ELR (cell line): ENCODE results near the gene CLSTN2.
A peak's percentile ranks its signal among the peaks of the same experiment; 100 is the strongest.

Experiments
- DNase-seq: peaks from one replicate; pipeline ENCODE4 v3.0.0-alpha.2; 2015; ENCODE audit warnings: low read depth

The CLSTN2 gene

GRCh38 chr3:139935016-139935865, at the start of gene CLSTN2:
Gene CLSTN2 (plus strand): TSS chr3:139935185.
- peak; percentile 1 for DNase-seq

DNA sequence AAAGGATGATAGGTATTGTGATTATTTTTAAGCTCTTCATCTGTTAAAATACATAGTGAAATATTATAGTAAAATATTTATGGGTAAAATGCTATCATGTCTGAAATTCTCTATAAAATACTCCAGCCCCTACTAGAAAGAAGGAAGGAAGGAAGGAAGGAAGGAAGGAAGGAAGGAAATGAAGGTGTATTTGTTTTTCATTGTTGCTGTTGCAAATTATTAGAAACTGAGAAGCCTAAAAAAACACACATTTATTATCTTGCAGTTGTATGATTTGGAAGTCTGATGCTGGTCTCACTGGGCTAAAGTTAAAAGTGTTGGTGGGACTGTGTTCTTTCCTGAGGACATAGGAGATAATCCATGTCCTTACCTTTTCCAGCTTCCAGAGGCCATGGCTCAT, 47.6 kb upstream of the CLSTN2 start:
- DNase-seq: no peak

- no peak for DNase-seq
Observed at GRCh38 chr3:139888561-139889140, 46.3 kb upstream of the CLSTN2 start.

- no peak for DNase-seq
Observed at GRCh38 chr3:139893267-139893962, 41.6 kb upstream of the CLSTN2 start.

GRCh38 chr3:139893963-139894642, 40.9 kb upstream of the CLSTN2 start:
- DNase-seq: no peak

GRCh38 chr3:139894643-139894989, 40.4 kb upstream of the CLSTN2 start:
- DNase-seq: no peak

DNA sequence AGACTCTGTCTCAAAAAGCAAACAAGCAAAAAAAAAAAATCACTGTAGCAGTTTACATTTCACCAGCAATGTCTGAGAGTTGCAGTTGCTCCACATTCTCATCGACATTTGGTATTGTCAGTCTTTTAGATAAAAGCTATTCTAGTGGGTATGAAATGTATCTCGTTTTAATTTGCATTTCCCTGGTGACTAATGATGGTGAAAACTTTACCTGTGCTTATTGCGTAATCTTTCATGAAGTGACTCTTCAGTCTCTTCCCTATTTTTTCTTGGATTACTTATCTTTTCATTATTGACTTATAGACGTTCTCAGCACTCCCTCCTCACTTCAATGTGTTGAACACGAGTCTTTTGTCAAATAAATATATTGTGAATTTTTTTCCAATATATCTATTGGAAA, 37.2 kb upstream of the CLSTN2 start:
- DNase-seq: no peak

DNA sequence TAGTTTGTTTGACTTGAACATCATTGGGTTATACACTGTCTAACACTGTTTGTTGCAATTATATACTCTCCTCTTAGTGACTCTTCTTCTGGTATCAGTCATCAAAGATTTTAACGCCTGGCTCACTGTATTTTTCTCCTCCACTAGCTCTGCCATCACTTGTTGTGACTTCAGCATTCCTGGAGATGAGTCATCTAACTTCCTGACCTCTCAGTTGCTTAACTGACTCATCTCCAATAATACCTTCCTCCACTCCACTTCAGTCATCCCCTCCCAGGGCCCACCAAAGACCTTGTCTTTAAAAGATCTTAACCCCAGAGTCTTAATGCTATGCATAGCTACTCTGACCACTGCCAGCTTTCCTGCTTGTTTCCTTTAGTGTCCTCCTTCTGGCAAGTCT, 28.6 kb upstream of the CLSTN2 start:
- peak; percentile 55 for DNase-seq

- no peak for DNase-seq
Observed at GRCh38 chr3:139909811-139910210, 25.2 kb upstream of the CLSTN2 start.

GRCh38 chr3:139916271-139916670, 18.7 kb upstream of the CLSTN2 start:
- no peak for DNase-seq

DNA sequence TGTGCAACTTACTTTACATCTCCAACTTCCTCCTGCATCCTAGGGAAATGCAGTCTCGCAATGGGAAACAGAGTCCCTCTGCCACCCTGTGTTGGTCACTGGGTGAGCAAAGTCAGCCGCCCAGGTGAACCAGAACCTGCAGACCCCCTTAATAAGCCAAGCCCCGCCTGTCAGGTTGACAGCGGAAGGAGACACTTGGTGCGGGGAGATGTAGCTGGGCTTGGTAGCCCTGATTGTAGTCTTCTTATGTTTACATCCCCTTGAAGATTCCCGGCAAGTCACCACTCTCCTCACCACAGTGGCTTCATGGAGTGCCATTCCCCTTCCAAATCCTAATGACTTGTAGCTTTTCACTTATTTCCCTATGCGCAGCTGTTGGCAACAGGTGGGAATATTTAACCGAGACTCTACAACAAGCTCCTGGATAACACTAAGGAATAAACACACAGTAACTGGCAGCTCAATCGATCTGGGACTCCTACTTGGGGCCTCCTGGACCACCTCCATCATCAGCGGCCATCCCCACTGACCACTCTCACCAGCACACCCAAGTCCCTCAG, 17.7 kb upstream of the CLSTN2 start:
- no peak for DNase-seq

- DNase-seq: no peak
Observed at GRCh38 chr3:139928708-139929505, 6.1 kb upstream of the CLSTN2 start.

- DNase-seq: no peak
Observed at GRCh38 chr3:139930211-139930610, 4.8 kb upstream of the CLSTN2 start.

- DNase-seq: no peak
Observed at GRCh38 chr3:139933766-139934165, 1.2 kb upstream of the CLSTN2 start.

- DNase-seq: no peak
Observed at GRCh38 chr3:139934613-139935015, 371 bp upstream of the CLSTN2 start.

DNA sequence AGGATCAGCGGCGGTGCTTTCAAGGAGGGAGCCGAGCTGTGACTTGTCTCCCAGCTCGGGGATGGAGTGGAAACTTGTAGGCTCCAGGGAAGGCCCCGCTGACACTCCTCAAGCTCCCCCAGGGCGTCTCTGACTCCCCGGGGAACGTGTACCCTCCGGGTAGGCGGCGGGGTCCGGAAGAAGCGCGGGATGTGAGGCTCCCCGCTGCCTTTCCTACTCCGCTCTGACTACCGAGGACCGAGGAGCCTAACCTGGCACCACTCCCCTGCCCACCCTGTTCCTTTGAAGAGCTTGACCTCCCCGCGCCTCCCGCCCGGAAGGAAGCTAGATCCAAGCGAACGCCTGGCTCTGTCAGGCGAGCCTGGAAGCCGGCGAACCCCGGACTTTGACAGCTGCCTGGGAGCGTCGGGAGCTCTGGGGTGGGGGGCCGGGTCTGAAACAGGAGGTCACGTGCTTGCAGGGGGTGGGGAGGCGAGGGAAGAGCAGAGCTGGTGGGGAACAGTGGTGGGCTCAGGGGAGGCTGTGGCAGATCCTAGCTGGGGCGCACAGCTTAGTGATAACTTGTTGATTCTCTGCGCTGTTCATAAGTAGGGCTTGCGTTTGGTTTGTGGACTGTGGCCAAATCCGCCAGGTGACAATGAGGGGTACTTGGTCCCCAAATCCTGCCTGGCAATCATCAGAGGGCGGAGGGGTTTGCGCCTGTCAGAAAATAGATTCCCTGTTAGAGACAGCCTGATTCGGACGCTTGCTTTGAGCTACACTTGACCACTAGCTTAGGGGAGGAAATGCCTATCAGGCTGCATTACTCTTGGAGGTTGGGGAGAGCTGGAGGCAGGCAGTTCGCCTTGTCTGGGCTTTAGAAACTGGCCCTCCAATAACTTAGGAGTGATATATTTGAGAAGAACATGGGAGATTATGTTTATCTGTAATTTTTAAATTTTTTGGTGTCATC, 1.2 kb downstream of the CLSTN2 start:
- DNase-seq: no peak

- peak; percentile 44 for DNase-seq
Observed at GRCh38 chr3:139937674-139938279, 2.8 kb downstream of the CLSTN2 start.

- DNase-seq: no peak
Observed at GRCh38 chr3:139939681-139940190, 4.8 kb downstream of the CLSTN2 start.

GRCh38 chr3:139940622-139941021, 5.6 kb downstream of the CLSTN2 start:
- no peak for DNase-seq

DNA sequence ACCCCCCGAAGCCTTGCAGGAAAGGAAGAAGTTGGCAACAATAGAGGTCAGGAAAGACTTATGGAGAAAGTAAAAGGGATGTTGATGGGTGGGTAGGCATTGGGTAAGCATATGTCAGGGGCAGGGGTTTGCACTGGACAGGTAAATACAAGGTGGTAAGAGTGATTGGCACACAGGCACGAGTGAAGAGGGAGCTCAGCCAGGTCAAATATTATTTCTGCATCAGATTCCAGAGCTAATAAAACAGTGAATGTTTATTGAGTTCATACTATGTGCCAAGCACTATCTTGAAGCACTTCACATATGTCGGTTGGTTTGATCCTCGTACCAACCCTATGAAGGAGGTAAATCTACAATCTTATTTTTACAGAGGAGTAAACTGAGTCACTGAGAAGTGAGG, 6.6 kb downstream of the CLSTN2 start:
- DNase-seq: no peak
